Activated CD4-positive, alpha-beta T cell treated with anti-CD3 and anti-CD28 coated beads, Interleukin-2, Interleukin-4, amounts not matched to agents 100 ng/mL and 50 ng/mL, durations not matched to agents 16 hours and 8 hours (primary cell): ENCODE results near the gene CDC42BPB.

ENCODE experiments used
- DNase-seq: peaks from one replicate; pipeline ENCODE4 v3.0.0-alpha.2; 2020; ENCODE audit warnings: low spot score

CDC42BPB gene

DNA sequence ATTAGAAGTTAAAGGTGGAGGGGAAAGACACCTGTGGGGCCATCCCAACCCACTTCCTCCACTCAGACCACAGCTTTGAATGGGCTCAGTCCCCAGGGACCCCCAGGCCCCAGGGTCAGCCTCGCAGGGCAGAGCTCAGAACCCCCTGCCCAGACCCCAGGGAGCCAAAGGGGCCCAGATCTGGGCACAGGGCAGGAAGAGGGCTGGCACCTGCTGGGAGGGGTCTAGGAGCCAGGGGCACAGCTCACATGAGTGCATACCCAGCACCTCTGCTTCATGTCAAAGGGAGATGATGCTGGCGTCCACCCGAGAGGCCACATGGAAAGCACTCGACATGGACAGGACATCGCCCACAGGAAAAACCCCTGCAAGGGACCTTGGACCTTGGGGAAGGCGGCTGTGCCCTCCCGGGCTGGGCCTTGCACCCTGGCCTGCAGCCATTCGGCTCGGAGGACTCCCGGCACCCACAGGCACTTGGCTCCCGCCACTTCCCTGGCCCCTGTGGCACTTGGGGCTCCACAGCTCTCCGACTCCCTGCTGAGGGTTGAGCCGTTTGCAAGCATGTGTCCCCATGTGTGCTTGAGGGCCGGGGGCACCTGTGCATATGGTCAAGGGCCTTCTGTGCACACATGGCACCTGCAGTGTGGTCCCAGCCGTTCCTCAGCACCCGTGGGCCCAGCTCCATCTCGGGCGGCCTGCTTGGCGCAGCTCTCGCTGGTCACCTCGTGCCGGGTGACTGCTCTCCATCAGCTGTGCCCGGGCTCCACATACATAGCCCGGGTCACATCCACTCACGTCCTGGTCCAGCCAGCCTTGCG lies 142.7 kb downstream of the CDC42BPB start:
- DNase-seq, result no peak

GRCh38 chr14:102913341-102914211 lies 143.8 kb downstream of the CDC42BPB start:
- no peak for DNase-seq

DNA sequence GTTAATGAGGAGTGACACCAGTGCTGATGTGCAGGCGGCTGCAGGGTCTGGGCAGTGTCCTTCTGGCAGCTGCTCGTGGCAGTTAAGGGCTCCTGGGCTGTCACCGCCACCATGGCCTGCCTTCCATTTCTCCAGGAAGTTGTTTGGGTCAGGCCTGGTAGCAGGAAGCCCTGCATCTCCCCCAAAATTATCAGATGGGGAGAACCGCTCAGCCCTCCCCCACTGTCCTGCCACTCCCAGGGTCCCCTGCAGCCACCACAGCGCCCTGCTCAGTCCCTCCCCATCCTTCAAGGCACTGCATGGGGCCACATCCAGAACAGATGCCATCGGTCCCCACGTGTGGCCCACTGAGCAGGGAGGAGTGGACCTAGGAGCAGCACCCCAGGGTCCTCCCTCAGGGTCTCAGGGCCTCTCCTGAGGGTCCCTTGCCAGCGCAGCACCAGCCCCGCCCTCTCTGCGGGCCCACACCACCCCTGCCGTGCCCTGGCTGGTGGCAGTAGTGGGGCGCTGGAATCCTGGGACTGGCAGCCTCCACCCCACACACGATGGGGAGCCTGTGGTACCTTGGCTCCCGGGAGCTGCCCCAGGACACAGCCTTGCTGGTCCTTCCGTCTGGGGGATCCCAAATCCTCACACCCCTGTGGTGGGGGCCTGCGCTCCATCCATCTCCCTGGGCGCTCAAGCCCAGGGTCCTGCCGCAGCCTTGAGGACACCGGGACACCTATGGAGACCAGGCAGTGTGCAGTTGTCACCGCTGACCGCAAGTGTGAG lies 145.2 kb downstream of the CDC42BPB start:
- no peak for DNase-seq

DNA sequence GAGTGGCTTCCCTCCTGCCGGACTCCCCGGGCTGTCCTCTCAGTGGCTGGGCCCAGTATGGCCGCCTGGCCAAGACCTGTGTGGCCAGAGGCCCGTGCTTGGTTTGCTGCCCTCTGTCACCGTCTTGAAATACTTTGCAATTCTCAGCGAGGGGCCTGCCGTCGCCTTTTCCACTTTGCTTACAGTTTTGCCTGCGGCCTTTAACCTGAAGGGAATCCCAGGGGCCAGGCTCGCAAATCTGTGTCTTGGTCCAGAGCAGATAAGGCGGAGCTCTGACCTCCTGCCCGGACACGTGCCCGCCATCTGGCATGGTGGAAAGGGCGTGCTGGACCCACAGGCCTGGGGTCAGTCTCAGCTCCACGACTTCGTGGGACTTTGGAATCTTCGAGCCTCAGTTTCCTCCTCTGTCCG lies 145.8 kb downstream of the CDC42BPB start:
- DNase-seq, result no peak

DNA sequence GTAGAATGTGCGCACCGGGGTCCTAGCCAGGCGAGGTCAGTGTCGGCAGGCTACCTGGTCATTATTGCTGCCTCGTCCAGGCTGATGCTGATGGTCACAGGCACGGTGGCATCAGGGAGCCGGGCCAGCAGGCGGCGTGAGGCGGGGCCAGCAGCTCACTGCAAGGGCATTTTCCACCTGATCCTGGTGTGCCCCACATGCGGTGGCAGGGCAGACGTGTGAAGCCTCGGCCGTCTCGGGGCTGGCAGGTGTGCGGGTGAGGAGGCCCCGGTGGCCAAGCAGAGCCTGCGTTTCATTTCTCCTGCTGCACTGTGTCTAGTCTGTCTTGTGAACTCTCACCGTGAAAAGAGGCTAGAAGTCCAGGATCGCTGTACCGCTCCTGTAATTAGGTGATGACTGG lies 146.9 kb downstream of the CDC42BPB start:
- DNase-seq, result no peak

GRCh38 chr14:102909911-102910310 lies 147.4 kb downstream of the CDC42BPB start:
- no peak for DNase-seq

GRCh38 chr14:102909462-102909861 lies 147.9 kb downstream of the CDC42BPB start:
- no peak for DNase-seq

DNA sequence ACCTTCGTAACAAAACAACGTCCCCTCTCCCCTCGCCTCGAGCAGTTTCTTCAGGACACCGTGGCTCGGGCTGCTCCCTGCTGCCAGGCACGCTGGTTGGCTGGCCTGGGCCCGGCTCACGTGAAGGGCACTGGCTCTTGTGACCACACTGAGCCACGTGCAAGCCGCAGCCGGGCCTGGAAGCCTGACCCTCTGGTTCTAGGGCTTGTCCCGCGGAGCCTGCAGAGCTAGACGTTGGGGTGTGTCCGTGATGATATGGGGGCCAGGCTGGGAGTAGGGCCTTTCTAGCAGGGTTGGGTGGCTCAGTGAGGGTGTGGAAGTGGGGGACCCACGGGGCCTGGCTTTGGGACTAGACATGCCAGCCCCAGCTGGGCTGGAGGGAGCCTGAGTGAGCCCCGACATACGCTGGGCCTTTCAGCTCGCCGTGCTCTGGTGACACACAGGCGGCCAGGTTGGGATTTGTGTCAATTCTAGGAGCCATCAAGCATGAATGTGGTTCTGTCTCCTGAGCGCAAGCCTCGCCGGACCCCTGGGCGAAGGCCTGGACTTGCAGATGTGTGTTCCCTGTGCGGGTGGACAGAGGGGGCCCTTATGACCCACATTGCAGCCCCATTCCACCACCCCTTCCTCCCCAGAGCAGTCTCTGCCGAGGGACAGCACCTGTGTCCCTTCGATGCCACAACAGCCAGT lies 148.4 kb downstream of the CDC42BPB start:
- DNase-seq, result no peak

DNA sequence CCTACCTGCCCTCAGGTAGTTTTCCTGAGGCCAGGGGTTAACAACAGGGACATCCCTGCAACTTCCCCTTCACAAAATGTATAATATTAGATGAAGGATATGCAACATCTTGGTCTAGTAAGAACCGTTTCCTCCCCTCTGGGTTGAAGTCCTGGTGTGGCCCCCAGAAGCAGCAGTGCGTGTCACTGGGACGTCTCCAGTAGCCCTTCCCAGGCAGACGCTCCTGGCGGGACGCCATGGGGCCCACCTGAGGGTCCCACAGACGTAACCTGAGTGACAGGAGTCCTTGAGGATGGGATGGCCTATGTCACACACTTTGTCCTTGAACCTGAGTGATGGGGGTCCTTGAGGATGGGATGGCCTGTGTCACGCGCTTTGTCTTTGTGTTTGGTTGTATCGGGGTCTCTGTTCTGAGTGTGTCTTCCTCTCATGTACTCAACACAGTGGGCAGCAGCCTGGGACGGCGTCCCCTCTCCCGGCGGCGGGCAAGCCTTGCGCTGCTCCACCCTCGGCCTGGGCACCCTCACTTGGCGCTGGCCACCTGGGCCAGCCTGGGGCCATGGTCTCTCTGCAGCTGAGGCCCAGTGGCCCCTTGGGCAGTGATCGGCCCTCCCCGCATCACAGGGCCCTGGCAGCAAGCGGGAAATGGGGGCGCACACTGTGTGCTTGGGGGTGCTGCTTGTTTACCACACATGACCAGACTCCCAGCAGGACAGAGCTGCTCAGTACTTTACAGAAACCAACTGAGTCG lies 149.2 kb downstream of the CDC42BPB start:
- DNase-seq, result no peak

GRCh38 chr14:102907303-102907844 lies 150.0 kb downstream of the CDC42BPB start:
- DNase-seq, result no peak

GRCh38 chr14:102906616-102907302 lies 150.6 kb downstream of the CDC42BPB start:
- no peak for DNase-seq

DNA sequence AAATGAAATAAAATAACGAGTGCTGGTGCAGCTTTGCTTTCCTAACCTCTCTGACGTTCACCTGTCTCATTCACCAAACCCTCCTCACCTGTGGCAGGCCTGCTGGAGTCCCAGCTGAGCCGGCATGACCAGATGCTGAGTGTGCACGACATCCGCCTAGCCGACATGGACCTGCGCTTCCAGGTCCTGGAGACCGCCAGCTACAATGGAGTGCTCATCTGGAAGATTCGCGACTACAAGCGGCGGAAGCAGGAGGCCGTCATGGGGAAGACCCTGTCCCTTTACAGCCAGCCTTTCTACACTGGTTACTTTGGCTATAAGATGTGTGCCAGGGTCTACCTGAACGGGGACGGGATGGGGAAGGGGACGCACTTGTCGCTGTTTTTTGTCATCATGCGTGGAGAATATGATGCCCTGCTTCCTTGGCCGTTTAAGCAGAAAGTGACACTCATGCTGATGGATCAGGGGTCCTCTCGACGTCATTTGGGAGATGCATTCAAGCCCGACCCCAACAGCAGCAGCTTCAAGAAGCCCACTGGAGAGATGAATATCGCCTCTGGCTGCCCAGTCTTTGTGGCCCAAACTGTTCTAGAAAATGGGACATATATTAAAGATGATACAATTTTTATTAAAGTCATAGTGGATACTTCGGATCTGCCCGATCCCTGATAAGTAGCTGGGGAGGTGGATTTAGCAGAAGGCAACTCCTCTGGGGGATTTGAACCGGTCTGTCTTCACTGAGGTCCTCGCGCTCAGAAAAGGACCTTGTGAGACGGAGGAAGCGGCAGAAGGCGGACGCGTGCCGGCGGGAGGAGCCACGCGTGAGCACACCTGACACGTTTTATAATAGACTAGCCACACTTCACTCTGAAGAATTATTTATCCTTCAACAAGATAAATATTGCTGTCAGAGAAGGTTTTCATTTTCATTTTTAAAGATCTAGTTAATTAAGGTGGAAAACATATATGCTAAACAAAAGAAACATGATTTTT lies 151.9 kb downstream of the CDC42BPB start:
- DNase-seq, result no peak

GRCh38 chr14:102903889-102904512 lies 153.3 kb downstream of the CDC42BPB start:
- no peak for DNase-seq

GRCh38 chr14:102903248-102903888 lies 154.0 kb downstream of the CDC42BPB start:
- no peak for DNase-seq

DNA sequence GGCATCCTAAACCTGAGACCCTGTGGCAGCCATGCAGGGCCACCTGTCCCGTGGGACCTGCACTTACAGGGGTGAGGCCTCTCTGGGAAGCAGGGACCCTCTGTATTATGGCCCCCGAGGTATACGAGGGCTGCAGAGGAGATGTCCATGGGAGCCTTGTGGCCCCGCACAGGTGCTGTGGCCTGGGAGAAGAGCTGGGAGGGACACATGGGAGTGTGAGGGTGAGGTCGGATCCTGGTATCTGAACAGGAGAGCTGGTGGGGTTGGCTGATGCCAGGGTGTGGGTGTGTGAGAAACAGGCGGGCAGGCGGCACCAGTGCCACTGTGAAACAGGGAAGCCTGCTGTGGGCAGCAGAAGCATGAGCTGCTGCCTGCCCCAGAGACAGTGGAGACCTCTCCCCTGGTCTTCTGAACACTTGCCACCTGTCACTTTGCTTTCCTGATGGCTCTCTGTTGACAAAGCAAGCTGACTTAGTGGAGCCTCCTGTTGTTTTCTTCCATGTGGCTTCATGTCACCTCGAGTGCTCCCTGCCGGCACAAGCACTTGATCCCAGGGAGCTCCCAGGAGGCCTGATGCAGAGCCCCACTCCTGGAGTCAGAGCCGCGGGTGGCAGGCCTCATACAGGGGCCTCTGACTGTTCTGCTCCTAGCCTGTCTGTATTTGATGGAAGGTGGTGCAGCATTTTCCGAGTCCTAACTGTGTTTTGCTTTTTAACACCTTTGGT lies 154.7 kb downstream of the CDC42BPB start:
- no peak for DNase-seq

GRCh38 chr14:102902086-102902485 lies 155.3 kb downstream of the CDC42BPB start:
- DNase-seq, result no peak

- no peak for DNase-seq
Observed at GRCh38 chr14:102901633-102902032, 155.7 kb downstream of the CDC42BPB start.
